Prostate gland (tissue), 2 donors: ENCODE data around the gene PTPRC.

Source experiments
- POLR2AphosphoS5 ChIP-seq: sonication (generic); formaldehyde crosslinking; IDR thresholded peaks from one replicate; pipeline ENCODE4 v1.6.1; 2017; ENCODE audit warnings: antibody characterized with exemption
- TF ChIP-seq, protein P1 (sequence below), 4 experiments: fragments of 200-600 bp in 2 of 4; fragments of 450-650 bp in 2 of 4; sonication (generic) in 2 of 4; IDR thresholded peaks; 1 replicate in 3 of 4; 2 replicates in 1 of 4; pipeline ENCODE4 v1.5.1; 2016 to 2019; ENCODE audit warnings: antibody characterized with exemption in 4 of 4, mild to moderate bottlenecking in 2 of 4, moderate library complexity in 2 of 4

DNA sequence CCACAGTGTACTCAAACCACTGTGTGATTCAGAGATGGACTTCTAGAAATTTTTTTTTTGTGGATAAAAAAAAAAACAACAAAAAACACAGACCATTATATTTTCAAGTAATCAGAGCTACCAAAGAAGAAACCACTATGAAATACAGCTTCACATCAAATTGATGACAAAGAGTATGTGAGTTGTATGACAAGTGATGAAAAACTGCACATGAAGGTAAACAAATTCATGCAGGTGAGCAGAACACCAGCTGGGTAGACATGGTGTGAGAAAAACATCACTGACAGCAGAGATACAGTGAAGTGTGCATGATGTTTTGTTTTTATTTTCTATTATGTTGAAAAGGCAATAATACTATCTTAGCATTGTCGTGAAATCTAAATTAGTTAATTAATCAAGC lies 8.0 kb upstream of the PTPRC start:
- TF ChIP-seq, protein P1, sequence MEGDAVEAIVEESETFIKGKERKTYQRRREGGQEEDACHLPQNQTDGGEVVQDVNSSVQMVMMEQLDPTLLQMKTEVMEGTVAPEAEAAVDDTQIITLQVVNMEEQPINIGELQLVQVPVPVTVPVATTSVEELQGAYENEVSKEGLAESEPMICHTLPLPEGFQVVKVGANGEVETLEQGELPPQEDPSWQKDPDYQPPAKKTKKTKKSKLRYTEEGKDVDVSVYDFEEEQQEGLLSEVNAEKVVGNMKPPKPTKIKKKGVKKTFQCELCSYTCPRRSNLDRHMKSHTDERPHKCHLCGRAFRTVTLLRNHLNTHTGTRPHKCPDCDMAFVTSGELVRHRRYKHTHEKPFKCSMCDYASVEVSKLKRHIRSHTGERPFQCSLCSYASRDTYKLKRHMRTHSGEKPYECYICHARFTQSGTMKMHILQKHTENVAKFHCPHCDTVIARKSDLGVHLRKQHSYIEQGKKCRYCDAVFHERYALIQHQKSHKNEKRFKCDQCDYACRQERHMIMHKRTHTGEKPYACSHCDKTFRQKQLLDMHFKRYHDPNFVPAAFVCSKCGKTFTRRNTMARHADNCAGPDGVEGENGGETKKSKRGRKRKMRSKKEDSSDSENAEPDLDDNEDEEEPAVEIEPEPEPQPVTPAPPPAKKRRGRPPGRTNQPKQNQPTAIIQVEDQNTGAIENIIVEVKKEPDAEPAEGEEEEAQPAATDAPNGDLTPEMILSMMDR (IDR thresholded peaks at IDR 0.05) = no peak
- no peak for TF ChIP-seq POLR2AphosphoS5
